OCI-LY1 (cell line): ENCODE measurements around the gene GPR155.

ENCODE experiments used
- H2AFZ ChIP-seq: fragments of 200-600 bp; sonication (generic), shearing (Covaris generic); 2 replicates; pipeline ENCODE4 v1.6.0; 2014; ENCODE audit warnings: antibody characterized with exemption, mild to moderate bottlenecking, low read length
- H3F3A ChIP-seq: fragments of 200-600 bp; sonication (generic), shearing (Covaris generic); 2 replicates; pipeline ENCODE4 v1.6.0; 2014; ENCODE audit warnings: mild to moderate bottlenecking, antibody characterized with exemption, low read length, moderate library complexity; ENCODE audit not compliant: insufficient read depth
- H3K27ac ChIP-seq: fragments of 200-600 bp; sonication (generic); 2 replicates; pipeline ENCODE4 v1.5.1; 2014; ENCODE audit warnings: low read length, mixed run types, mild to moderate bottlenecking, low read depth; ENCODE audit not compliant: poor library complexity, severe bottlenecking
- H3K27me3 ChIP-seq: fragments of 200-600 bp; sonication (generic); 2 replicates; pipeline ENCODE4 v1.6.0; 2014; ENCODE audit warnings: antibody characterized with exemption, mild to moderate bottlenecking, low read length, moderate library complexity; ENCODE audit not compliant: insufficient read depth
- H3K36me3 ChIP-seq: fragments of 200-600 bp; sonication (generic); 2 replicates; pipeline ENCODE4 v1.6.1; 2014; ENCODE audit warnings: mild to moderate bottlenecking, antibody characterized with exemption, low read length, moderate library complexity, mixed read lengths; ENCODE audit not compliant: insufficient read depth
- H3K4me1 ChIP-seq: fragments of 200-600 bp; sonication (generic); 2 replicates; pipeline ENCODE4 v1.5.1; 2014; ENCODE audit warnings: mild to moderate bottlenecking, low read length, moderate library complexity; ENCODE audit not compliant: insufficient read depth, severe bottlenecking
- H3K4me2 ChIP-seq: fragments of 200-600 bp; sonication (generic), shearing (Covaris generic); 2 replicates; pipeline ENCODE4 v1.6.1; 2014; ENCODE audit warnings: low read length
- H3K4me3 ChIP-seq: fragments of 200-600 bp; sonication (generic); 2 replicates; pipeline ENCODE4 v1.5.1; 2014; ENCODE audit warnings: low read length, low read depth, mild to moderate bottlenecking, mixed read lengths; ENCODE audit not compliant: poor library complexity, severe bottlenecking
- H3K79me2 ChIP-seq: fragments of 200-600 bp; shearing (Covaris generic); 2 replicates; pipeline ENCODE4 v1.6.1; 2016; ENCODE audit warnings: mixed run types, low read length, mixed read lengths; ENCODE audit not compliant: insufficient read depth
- H3K9ac ChIP-seq: fragments of 200-600 bp; sonication (generic), shearing (Covaris generic); 2 replicates; pipeline ENCODE4 v1.6.1; 2014; ENCODE audit warnings: mild to moderate bottlenecking, low read length, mixed read lengths
- H3K9me2 ChIP-seq: fragments of 200-600 bp; sonication (generic), shearing (Covaris generic); 2 replicates; pipeline ENCODE4 v1.6.1; 2014; ENCODE audit warnings: low read depth, mild to moderate bottlenecking, low read length, mixed read lengths
- H3K9me3 ChIP-seq: fragments of 200-600 bp; shearing (Covaris generic); 2 replicates; pipeline ENCODE4 v1.6.1; 2014; ENCODE audit warnings: low read length, mixed read lengths
- H4K20me1 ChIP-seq: fragments of 200-600 bp; sonication (generic), shearing (Covaris generic); 2 replicates; pipeline ENCODE4 v1.6.0; 2016; ENCODE audit warnings: mild to moderate bottlenecking, low read length; ENCODE audit not compliant: insufficient read depth
- CTCF ChIP-seq: fragments of 200-600 bp; sonication (generic), shearing (Covaris generic); IDR thresholded peaks from 2 replicates; pipeline ENCODE4 v1.5.1; 2017; ENCODE audit warnings: mild to moderate bottlenecking, antibody characterized with exemption, low read length, moderate library complexity, mixed read lengths
- EZH2 ChIP-seq: fragments of 200-600 bp; sonication (generic), shearing (Covaris generic); IDR thresholded peaks from 2 replicates; pipeline ENCODE4 v1.8.0; 2017; ENCODE audit warnings: borderline replicate concordance, mixed run types, mild to moderate bottlenecking, antibody characterized with exemption, low read length, moderate library complexity, mixed read lengths

The GPR155 gene

GRCh38 chr2:174446531-174446930 lies 40.3 kb downstream of the GPR155 start:
- Histone ChIP-seq H3K9ac (no peak overlapping the region), H3K4me1 (peaks cover 13% of the 10 kb centered on the region), H3K4me3 (no peak overlapping the region), H3K9me2 (no peaks in the 10 kb centered on the region), H3K27me3 (no peaks in the 10 kb centered on the region), H3F3A (no peaks in the 10 kb centered on the region), H3K9me3 (no peaks in the 10 kb centered on the region), H3K79me2 (no peaks in the 10 kb centered on the region), H2AFZ (no peak overlapping the region), H3K27ac (no peak overlapping the region), H3K4me2 (no peak overlapping the region), H3K36me3 (peaks cover 15% of the 10 kb centered on the region), H4K20me1 (no peaks in the 10 kb centered on the region)
- TF ChIP-seq EZH2 (no peak), CTCF (no peak)

GRCh38 chr2:174445248-174445647 lies 41.6 kb downstream of the GPR155 start:
- H3K27ac ChIP-seq: no peak overlapping the region
- no peaks in the 10 kb centered on the region for H3F3A ChIP-seq
- H3K4me1 ChIP-seq: peaks cover 5% of the 10 kb centered on the region
- H4K20me1 ChIP-seq: no peaks in the 10 kb centered on the region
- H2AFZ ChIP-seq: no peak overlapping the region
- no peak overlapping the region for H3K9ac ChIP-seq
- H3K4me3 ChIP-seq: no peak overlapping the region
- H3K9me3 ChIP-seq: no peaks in the 10 kb centered on the region
- H3K4me2 ChIP-seq: no peak overlapping the region
- peaks cover 14% of the 10 kb centered on the region for H3K36me3 ChIP-seq
- no peaks in the 10 kb centered on the region for H3K9me2 ChIP-seq
- H3K27me3 ChIP-seq: no peaks in the 10 kb centered on the region
- TF ChIP-seq CTCF (no peak), EZH2 (no peak)
- no peaks in the 10 kb centered on the region for H3K79me2 ChIP-seq

- H3K27ac ChIP-seq: no peak overlapping the region
These were observed 42.1 kb downstream of the GPR155 start for GRCh38 chr2:174444761-174445160.

More at GRCh38 chr2:174444761-174445160, 42.1 kb downstream of the GPR155 start:
- Histone ChIP-seq H3K4me3 (no peak overlapping the region), H3K36me3 (peaks cover 14% of the 10 kb centered on the region), H3K4me2 (no peak overlapping the region), H3K4me1 (peaks cover under 1% of the 10 kb centered on the region), H3K9me3 (no peaks in the 10 kb centered on the region), H3K9ac (no peak overlapping the region), H2AFZ (no peak overlapping the region), H3K9me2 (no peaks in the 10 kb centered on the region), H3F3A (no peaks in the 10 kb centered on the region), H4K20me1 (no peaks in the 10 kb centered on the region), H3K27me3 (no peaks in the 10 kb centered on the region), H3K79me2 (no peaks in the 10 kb centered on the region)
- TF ChIP-seq EZH2 (no peak), CTCF (no peak)
